ENCODE data around the gene ADORA2A. TPM values are rescaled to one million over a fixed set of nuclear protein-coding genes. Genes with fewer than 3 reads are reported as not detected.
A peak's percentile ranks its signal among the peaks of the same experiment; 100 is the strongest.

The ADORA2A gene
- total RNA-seq, 2 experiments from 2014 or later: 20.3 to 20.4 TPM

GRCh38 chr22:24420072-24420976 lies 7.1 kb upstream of the ADORA2A start:
- H3K4me1 Mint-ChIP-seq (ENCODE audit: low read depth): peaks cover 13% of the 10 kb centered on the region
- peaks cover 3% of the 10 kb centered on the region for H3K27me3 Mint-ChIP-seq (ENCODE audit: low read depth)
- CTCF ChIA-PET: interaction anchor here (0.8 to 1.2 kb wide), 3 partner anchors 14 to 102 kb away, joined by 3 to 7 read pairs (median 4); no protein-coding TSS in a partner anchor
- ATAC-seq: no peak
- H3K9me3 Mint-ChIP-seq (ENCODE audit: insufficient read depth): no peaks in the 10 kb centered on the region
- POLR2A ChIA-PET: interaction anchor here (1.1 kb wide), 1 partner anchor 87 kb away, joined by 3 read pairs; no protein-coding TSS in a partner anchor
- no peak for DNase-seq
- no peak overlapping the region for H3K27ac Mint-ChIP-seq
- H3K4me3 Mint-ChIP-seq: no peak overlapping the region
- H3K36me3 Mint-ChIP-seq (ENCODE audit: low read depth): no peaks in the 10 kb centered on the region

GRCh38 chr22:24420977-24421343 lies 6.4 kb upstream of the ADORA2A start:
- Mint-ChIP-seq H3K9me3 (ENCODE audit: insufficient read depth) (no peaks in the 10 kb centered on the region), H3K4me1 (ENCODE audit: low read depth) (peaks cover 20% of the 10 kb centered on the region), H3K4me3 (no peak overlapping the region), H3K36me3 (ENCODE audit: low read depth) (no peaks in the 10 kb centered on the region), H3K27me3 (ENCODE audit: low read depth) (peaks cover 3% of the 10 kb centered on the region), H3K27ac (no peak overlapping the region)
- CTCF ChIA-PET: interaction anchor here (0.8 to 8.0 kb wide), 7 partner anchors 13 to 109 kb away, joined by 3 to 85 read pairs (median 4); no protein-coding TSS in a partner anchor
- POLR2A ChIA-PET: no interaction called here
- no peak for DNase-seq
- no peak for ATAC-seq

GRCh38 chr22:24421428-24421931 lies 5.9 kb upstream of the ADORA2A start:
- no peaks in the 10 kb centered on the region for H3K9me3 Mint-ChIP-seq (ENCODE audit: insufficient read depth)
- POLR2A ChIA-PET: no interaction called here
- CTCF ChIA-PET: interaction anchor here (0.8 to 8.0 kb wide), 12 partner anchors 14 to 109 kb away, joined by 3 to 85 read pairs (median 4); no protein-coding TSS in a partner anchor
- H3K27me3 Mint-ChIP-seq (ENCODE audit: low read depth): peaks cover 3% of the 10 kb centered on the region
- ATAC-seq: no peak
- H3K4me3 Mint-ChIP-seq: no peak overlapping the region
- H3K4me1 Mint-ChIP-seq (ENCODE audit: low read depth): peaks cover 25% of the 10 kb centered on the region
- peak; percentile 55 for DNase-seq
- no peak overlapping the region for H3K27ac Mint-ChIP-seq
- no peaks in the 10 kb centered on the region for H3K36me3 Mint-ChIP-seq (ENCODE audit: low read depth)

- H3K27me3 Mint-ChIP-seq (ENCODE audit: low read depth): peaks cover 3% of the 10 kb centered on the region
- DNase-seq (no peak), ATAC-seq (no peak)
- peak overlapping the region; percentile 20 for H3K27ac Mint-ChIP-seq
- H3K36me3 Mint-ChIP-seq (ENCODE audit: low read depth): no peaks in the 10 kb centered on the region
- CTCF ChIA-PET: interaction anchor here (0.8 to 8.0 kb wide), 17 partner anchors 12 to 108 kb away, joined by 3 to 85 read pairs (median 4); no protein-coding TSS in a partner anchor
- POLR2A ChIA-PET: no interaction called here
- H3K4me3 Mint-ChIP-seq: peak overlapping the region; percentile 46
- H3K4me1 Mint-ChIP-seq (ENCODE audit: low read depth): peaks cover 32% of the 10 kb centered on the region
- H3K9me3 Mint-ChIP-seq (ENCODE audit: insufficient read depth): no peaks in the 10 kb centered on the region
Measured at GRCh38 chr22:24422102-24422665, 5.2 kb upstream of the ADORA2A start.

- ChIA-PET CTCF (interaction anchor here (0.6 to 8.0 kb wide), 17 partner anchors 9 to 107 kb away, joined by 3 to 85 read pairs (median 6); no protein-coding TSS in a partner anchor), POLR2A (interaction anchor here (5.4 kb wide), 1 partner anchor 12 kb away, joined by 34 read pairs; no protein-coding TSS in a partner anchor)
- H3K4me3 Mint-ChIP-seq: peak overlapping the region; percentile 46
- ATAC-seq: peak; percentile 41
- peaks cover 3% of the 10 kb centered on the region for H3K27me3 Mint-ChIP-seq (ENCODE audit: low read depth)
- H3K9me3 Mint-ChIP-seq (ENCODE audit: insufficient read depth): no peaks in the 10 kb centered on the region
- H3K4me1 Mint-ChIP-seq (ENCODE audit: low read depth): peaks cover 44% of the 10 kb centered on the region
- peak; percentile 70 for DNase-seq
- peak overlapping the region; percentile 34 for H3K27ac Mint-ChIP-seq
- H3K36me3 Mint-ChIP-seq (ENCODE audit: low read depth): no peaks in the 10 kb centered on the region
Measured at GRCh38 chr22:24423519-24424000, 3.8 kb upstream of the ADORA2A start.

- H3K4me3 Mint-ChIP-seq: peak overlapping the region; percentile 67
- ATAC-seq (peak; percentile 27), DNase-seq (peak; percentile 54)
- H3K27me3 Mint-ChIP-seq (ENCODE audit: low read depth): peaks cover 3% of the 10 kb centered on the region
- POLR2A ChIA-PET: interaction anchor here (0.6 to 5.4 kb wide), 3 partner anchors 11 to 144 kb away, joined by 3 to 34 read pairs (median 3); no protein-coding TSS in a partner anchor
- peaks cover 51% of the 10 kb centered on the region for H3K4me1 Mint-ChIP-seq (ENCODE audit: low read depth)
- H3K9me3 Mint-ChIP-seq (ENCODE audit: insufficient read depth): no peaks in the 10 kb centered on the region
- peak overlapping the region; percentile 15 for H3K27ac Mint-ChIP-seq
- CTCF ChIA-PET: interaction anchor here (0.9 to 8.0 kb wide), 10 partner anchors 9 to 98 kb away, joined by 4 to 85 read pairs (median 6); no protein-coding TSS in a partner anchor
- no peaks in the 10 kb centered on the region for H3K36me3 Mint-ChIP-seq (ENCODE audit: low read depth)
Measured at GRCh38 chr22:24424001-24424900, 3.1 kb upstream of the ADORA2A start.

- H3K4me1 Mint-ChIP-seq (ENCODE audit: low read depth): peaks cover 60% of the 10 kb centered on the region
- H3K9me3 Mint-ChIP-seq (ENCODE audit: insufficient read depth): no peaks in the 10 kb centered on the region
- POLR2A ChIA-PET: interaction anchor here (5.4 kb wide), 1 partner anchor 10 kb away, joined by 34 read pairs; no protein-coding TSS in a partner anchor
Measured at GRCh38 chr22:24424901-24425775, 2.3 kb upstream of the ADORA2A start.

GRCh38 chr22:24426436-24426835 lies 963 bp upstream of the ADORA2A start:
- Mint-ChIP-seq H3K27ac (peak overlapping the region; percentile 93), H3K4me3 (peak overlapping the region; percentile 80), H3K36me3 (ENCODE audit: low read depth) (peaks cover 3% of the 10 kb centered on the region), H3K27me3 (ENCODE audit: low read depth) (peaks cover 3% of the 10 kb centered on the region), H3K9me3 (ENCODE audit: insufficient read depth) (no peaks in the 10 kb centered on the region), H3K4me1 (ENCODE audit: low read depth) (peaks cover 66% of the 10 kb centered on the region)
- DNase-seq: no peak
- no peak for ATAC-seq
- CTCF ChIA-PET: interaction anchor here (0.7 to 8.0 kb wide), 8 partner anchors 9 to 184 kb away, joined by 3 to 85 read pairs (median 4); no protein-coding TSS in a partner anchor
- POLR2A ChIA-PET: interaction anchor here (0.6 to 5.4 kb wide), 5 partner anchors 9 to 101 kb away, joined by 3 to 34 read pairs (median 4); no protein-coding TSS in a partner anchor

More at GRCh38 chr22:24424901-24425775, 2.3 kb upstream of the ADORA2A start:
- peak overlapping the region; percentile 93 for H3K27ac Mint-ChIP-seq
- DNase-seq (no peak), ATAC-seq (no peak)
- no peaks in the 10 kb centered on the region for H3K36me3 Mint-ChIP-seq (ENCODE audit: low read depth)
- peak overlapping the region; percentile 67 for H3K4me3 Mint-ChIP-seq
- CTCF ChIA-PET: interaction anchor here (1.2 to 8.0 kb wide), 12 partner anchors 8 to 182 kb away, joined by 3 to 85 read pairs (median 6); no protein-coding TSS in a partner anchor
- H3K27me3 Mint-ChIP-seq (ENCODE audit: low read depth): peaks cover 3% of the 10 kb centered on the region

- peaks cover 3% of the 10 kb centered on the region for H3K27me3 Mint-ChIP-seq (ENCODE audit: low read depth)
- no peak for ATAC-seq
- CTCF ChIA-PET: interaction anchor here (0.7 to 8.0 kb wide), 9 partner anchors 8 to 184 kb away, joined by 3 to 85 read pairs (median 4); no protein-coding TSS in a partner anchor
- H3K27ac Mint-ChIP-seq: peak overlapping the region; percentile 93
- no peak for DNase-seq
- H3K4me1 Mint-ChIP-seq (ENCODE audit: low read depth): peaks cover 71% of the 10 kb centered on the region
- peak overlapping the region; percentile 80 for H3K4me3 Mint-ChIP-seq
- POLR2A ChIA-PET: interaction anchor here (0.6 to 5.4 kb wide), 7 partner anchors 9 to 533 kb away, joined by 3 to 34 read pairs (median 4); partner anchors contain the start of gene MIF
- H3K9me3 Mint-ChIP-seq (ENCODE audit: insufficient read depth): no peaks in the 10 kb centered on the region
- peaks cover 4% of the 10 kb centered on the region for H3K36me3 Mint-ChIP-seq (ENCODE audit: low read depth)
Measured at GRCh38 chr22:24426851-24427499, 424 bp upstream of the ADORA2A start.
